Motor neuron (in vitro differentiated cells): ENCODE data around the gene HOMER1. TPM values are rescaled to one million over a fixed set of nuclear protein-coding genes. Genes with fewer than 3 reads are reported as not detected.

ENCODE experiments used
- ATAC-seq, 8 experiments: fragments of 200-7000 bp; cut with Tn5 transposase; replicated peaks in 6 of 8; 2 replicates each; pipeline ENCODE4 v1.8.0; 2021; ENCODE audit warnings: mild to moderate bottlenecking in 8 of 8, moderate library complexity in 8 of 8
- H3K27ac ChIP-seq, 2 donors: fragments of 250-450 bp; sonication (Bioruptor Pico); 2 replicates each; pipeline ENCODE4 v1.9.0; 2021; ENCODE audit warnings: antibody characterized with exemption in 2 of 2, mild to moderate bottlenecking in 2 of 2, moderate library complexity in 1 of 2
- H3K4me1 ChIP-seq, 2 donors: fragments of 250-450 bp; sonication (Bioruptor Pico); replicated peaks in 1 of 2; 2 replicates each; pipeline ENCODE4 v1.6.1; 2021; ENCODE audit warnings: antibody characterized with exemption in 2 of 2, mild to moderate bottlenecking in 2 of 2, moderate library complexity in 1 of 2
- H3K4me3 ChIP-seq, 5 donors: fragments of 250-450 bp; sonication (Bioruptor Pico); 2 replicates each; pipeline ENCODE4 v1.9.0; 2021; ENCODE audit warnings: antibody characterized with exemption in 5 of 5, mild to moderate bottlenecking in 5 of 5, moderate library complexity in 4 of 5
- WGBS, 10 experiments: fragments of 450-650 bp; shearing (Covaris generic); methylation state at CpG; one replicate each; pipeline ENCODE4 v1.0.0; 2022; 5-methylcytosine and 5-hydroxymethylcytosine counted together
- in situ Hi-C, 9 experiments: fragments of 400-800 bp; cut with MboI; loops; one replicate each; pipeline ENCODE4 v1.15.0; 2021; ENCODE audit warnings: low sequenced_read_pairs in 9 of 9, low pct_unique_long_range_greater_than_20kb in 2 of 9; ENCODE audit not compliant: unreplicated experiment in 9 of 9
- total RNA-seq, 8 experiments: library from RNA; unstranded; fragments of 300-600 nt; gene quantifications; 2 replicates each; pipeline versions ENCODE4 v1.2.3 to v1.2.4, GENCODE V29; 2022

Gene HOMER1
- total RNA-seq, 8 experiments from 2014 or later, result 5.5 to 43.3 (median 21.0) TPM

DNA sequence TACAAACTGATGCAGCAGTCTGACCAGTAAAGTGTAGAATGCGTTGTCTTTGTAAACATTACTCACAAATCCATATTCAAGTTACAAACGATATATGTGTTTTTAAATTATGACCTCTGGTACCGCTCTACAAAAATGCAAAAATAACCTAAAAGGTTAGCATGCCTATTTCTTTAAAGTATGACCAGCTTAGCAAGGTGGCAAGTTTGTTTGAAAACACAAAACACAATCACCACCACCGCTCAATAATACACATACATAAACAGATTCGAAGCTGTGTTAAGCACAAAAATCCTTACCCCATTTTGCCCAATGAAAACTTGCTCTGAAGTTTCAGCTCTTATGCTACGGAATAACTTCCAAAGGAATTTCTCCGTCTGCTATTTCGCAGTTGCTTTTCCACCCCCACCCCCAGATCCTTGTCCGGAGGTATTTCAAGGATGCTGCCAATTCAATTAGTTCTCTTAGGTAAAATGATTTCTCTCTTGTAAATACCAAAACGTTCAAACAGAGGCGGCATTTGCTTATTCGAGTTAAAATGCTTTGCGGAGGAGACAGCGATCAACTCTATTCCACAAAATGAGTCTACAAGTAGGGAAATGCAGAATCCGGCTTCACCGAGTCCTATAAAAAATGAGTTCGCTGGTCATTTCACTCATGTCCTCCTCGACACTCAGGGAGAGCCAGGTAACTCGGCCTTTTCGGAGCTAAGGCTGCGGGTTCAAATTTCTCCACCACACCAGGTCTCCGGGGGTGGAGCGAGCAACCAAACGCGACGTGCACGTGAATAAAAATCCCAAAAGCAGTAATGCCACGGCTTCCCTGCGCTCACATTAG lies 1.2 kb downstream of the HOMER1 start:
- Histone ChIP-seq H3K4me1 (peaks cover 19 to 27% of the 10 kb centered on the region in 2 donors), H3K4me3 (peak overlapping the region; percentile 61 to 97 (median 86)), H3K27ac (peak overlapping the region; percentile 94 to 99)
- 0 to 13% (median 2%) methylated on average over 8 to 27 of the region's 29 CpGs for WGBS, 10 experiments
- ATAC-seq, result no peak
- in situ Hi-C loops, result no loop called here

DNA sequence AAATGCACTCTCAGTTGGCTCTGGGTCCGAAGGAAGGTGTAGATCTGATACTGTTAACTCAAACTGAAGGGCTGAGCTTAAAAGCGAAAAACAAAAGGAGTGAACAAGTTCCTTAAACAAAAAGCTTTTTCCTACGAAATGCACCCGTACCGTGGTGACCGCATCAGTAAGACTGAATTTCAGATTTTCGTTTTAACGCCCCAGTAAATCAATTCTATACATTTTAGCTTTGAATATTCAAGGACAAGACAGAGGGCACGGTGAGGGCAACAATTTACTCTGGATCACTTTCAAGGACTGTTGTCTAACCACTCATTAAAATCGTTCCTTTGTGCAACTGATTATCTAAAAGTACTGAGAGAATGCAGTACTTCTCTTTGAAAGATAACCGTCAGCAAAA lies 1.9 kb downstream of the HOMER1 start:
- H3K4me1 ChIP-seq, result peaks cover 19 to 27% of the 10 kb centered on the region in 2 donors
- H3K27ac ChIP-seq, result no peak overlapping the region
- ATAC-seq, result no peak
- WGBS, 10 experiments, result 0 to 38% (median 1%) methylated on average over 2 to 11 of the region's 11 CpGs; no CpG with 5 or more reads in 1 of the 10 experiments
- in situ Hi-C loops, result no loop called here
- H3K4me3 ChIP-seq, result peak overlapping the region; percentile 61 to 97 (median 86)

DNA sequence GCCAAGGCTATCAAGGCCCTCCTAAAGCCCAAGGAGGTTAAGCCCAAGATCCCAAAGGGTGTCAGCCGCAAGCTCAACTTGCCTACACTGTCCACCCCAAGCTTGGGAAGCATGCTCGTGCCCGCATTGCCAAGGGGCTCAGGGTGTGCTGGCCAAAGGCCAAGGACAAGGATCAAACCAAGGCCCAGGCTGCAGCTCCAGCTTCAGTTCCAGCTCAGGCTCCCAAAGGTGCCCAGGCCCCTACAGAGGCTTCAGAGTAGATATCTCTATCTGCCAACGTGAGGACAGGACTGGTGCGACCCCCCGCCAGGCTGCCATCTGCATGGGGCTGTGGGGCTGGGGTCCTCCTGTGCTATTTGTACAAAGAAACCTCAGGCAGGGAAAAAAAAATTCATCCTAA lies 3.3 kb downstream of the HOMER1 start:
- peaks cover 19 to 27% of the 10 kb centered on the region in 2 donors for H3K4me1 ChIP-seq
- no peak for ATAC-seq
- in situ Hi-C loops, result no loop called here
- H3K4me3 ChIP-seq, result peak overlapping the region; percentile 61 to 97 (median 86)
- no peak overlapping the region for H3K27ac ChIP-seq
- WGBS, 10 experiments, result 79% methylated on average over 3 of the region's 6 CpGs; no CpG with 5 or more reads in 9 of the 10 experiments

DNA sequence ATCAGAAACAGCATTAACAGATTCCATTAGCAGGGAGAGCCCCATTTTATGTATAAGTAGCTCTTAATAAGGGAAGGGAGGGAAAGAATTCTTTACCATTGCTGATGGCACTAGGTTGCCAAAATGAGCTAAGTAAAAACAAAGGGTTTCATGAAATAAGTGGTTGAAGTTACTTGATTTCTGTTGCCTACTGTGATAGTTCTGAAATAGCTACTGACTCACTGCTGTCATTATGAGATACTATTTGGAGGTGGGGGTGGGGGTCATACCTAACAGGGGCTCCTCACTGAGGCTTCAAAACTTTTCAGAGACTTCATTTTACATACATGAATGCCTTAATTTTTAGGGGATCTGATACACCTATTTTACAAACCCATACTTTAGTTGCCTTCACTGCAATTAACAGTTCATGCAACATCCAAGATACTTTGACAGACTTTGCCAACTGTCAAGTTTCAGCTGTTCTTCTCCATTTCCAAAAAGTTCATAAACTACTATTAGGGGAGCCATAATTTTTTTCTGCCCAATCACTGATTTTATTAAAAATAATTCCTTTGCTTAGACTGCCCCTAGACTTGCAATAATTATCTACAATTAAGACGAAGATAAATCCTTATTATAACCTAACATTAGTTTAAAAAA lies 4.6 kb downstream of the HOMER1 start:
- in situ Hi-C loops, result no loop called here
- H3K27ac ChIP-seq, result no peak overlapping the region
- H3K4me3 ChIP-seq, result peak overlapping the region in 2 of 5 donors; percentile 17 to 86
- ATAC-seq, result no peak
- H3K4me1 ChIP-seq, result peaks cover 19 to 24% of the 10 kb centered on the region in 2 donors
- WGBS, 10 experiments, result 67 to 100% (median 80%) methylated on average over 1 of the region's 1 CpG; no CpG with 5 or more reads in 3 of the 10 experiments

DNA sequence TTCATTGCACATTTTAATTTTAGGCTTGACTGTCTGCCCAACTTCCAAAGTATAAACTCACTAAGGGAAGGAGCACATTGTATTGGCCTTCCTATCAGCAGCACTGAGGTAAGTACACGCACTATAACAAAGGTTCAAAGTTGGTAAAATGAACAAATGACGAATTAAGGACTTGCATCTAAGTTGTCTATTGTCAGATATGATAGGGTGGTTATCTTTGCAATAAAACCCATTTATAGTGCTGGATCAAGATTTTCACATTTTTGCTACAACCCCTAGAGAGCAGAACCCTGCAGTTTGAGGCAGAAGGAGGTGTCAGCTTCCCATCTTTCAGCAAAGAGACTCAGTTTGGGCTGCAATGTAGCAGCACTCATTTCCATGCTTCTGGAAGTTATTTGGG lies 5.1 kb downstream of the HOMER1 start:
- in situ Hi-C loops, result no loop called here
- WGBS, 10 experiments, result 60 to 100% (median 81%) methylated on average over 1 to 2 of the region's 2 CpGs; no CpG with 5 or more reads in 4 of the 10 experiments
- no peak for ATAC-seq
- peak overlapping the region in 2 of 5 donors; percentile 0 to 17 for H3K4me3 ChIP-seq
- no peak overlapping the region for H3K27ac ChIP-seq
- peaks cover 23 to 24% of the 10 kb centered on the region in 2 donors for H3K4me1 ChIP-seq

DNA sequence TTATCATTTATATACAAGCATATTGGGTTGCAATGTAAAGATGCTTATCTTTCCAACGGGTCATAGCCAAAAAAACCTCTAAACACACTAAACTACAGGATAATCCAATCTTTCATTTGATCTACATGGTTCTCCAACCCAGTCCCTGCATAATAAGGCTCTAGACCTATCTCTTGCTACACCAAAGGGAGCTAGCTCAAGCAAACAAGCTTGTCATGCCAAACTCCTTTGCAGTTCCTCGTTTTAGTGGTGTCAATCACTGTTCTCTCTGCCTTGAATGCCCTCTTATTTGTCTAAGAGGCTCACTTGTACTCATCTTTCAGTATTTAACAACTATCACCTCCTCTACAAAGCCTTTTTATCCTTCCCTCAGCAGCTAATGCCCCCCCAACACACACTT lies 5.6 kb downstream of the HOMER1 start:
- ATAC-seq, result no peak
- Histone ChIP-seq H3K4me3 (peak overlapping the region in 2 of 5 donors; percentile 10 to 17), H3K27ac (no peak overlapping the region), H3K4me1 (peaks cover 23 to 24% of the 10 kb centered on the region in 2 donors)
- in situ Hi-C loops, result no loop called here
- WGBS, 10 experiments, result 17 to 100% (median 75%) methylated on average over 1 to 2 of the region's 2 CpGs; no CpG with 5 or more reads in 1 of the 10 experiments

DNA sequence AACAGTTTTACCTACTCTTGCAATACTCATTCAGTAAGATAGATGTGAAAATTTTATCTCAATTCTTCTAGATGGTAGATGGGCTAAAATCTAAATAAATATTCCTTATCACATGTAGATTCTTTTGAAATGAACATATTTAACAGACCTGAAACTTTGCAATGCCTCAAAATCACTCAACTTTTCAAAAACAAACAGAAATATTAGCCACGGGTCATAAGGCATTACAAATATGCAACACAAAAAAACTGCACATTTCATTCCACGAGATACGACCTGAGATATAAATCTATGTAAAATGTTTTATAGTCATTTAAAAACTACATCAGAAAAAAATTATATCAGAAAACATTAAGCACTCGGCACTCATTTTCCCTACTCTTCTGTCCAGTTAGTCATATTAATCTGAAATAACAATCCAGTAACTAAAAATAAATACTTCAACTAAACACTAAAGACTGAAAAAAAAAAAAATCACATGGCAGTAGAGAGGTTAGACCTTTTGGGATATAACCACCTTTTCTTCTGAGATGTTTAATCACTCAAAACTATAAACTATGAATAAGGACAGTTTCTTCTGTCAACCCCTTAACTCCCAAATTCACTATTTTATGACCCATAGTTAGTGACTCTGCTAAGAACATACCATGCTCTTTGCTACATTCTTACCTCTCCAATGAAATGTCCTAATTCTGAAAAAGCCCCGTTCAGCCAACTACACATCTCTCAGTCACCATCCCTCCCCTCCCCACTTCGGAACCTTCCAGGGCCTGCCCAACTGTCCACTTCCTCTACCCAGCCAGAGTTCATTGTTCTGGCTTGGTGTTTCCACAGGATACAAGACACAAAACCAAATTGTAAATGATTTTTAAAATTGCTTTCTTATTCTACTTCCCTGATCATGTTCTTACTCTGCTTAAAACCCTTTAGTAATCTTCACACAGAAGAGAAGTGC lies 6.4 kb downstream of the HOMER1 start:
- Histone ChIP-seq H3K27ac (no peak overlapping the region), H3K4me3 (no peak overlapping the region), H3K4me1 (peaks cover 23 to 24% of the 10 kb centered on the region in 2 donors)
- in situ Hi-C loops, result no loop called here
- no peak for ATAC-seq
- WGBS, 10 experiments, result 69 to 100% (median 92%) methylated on average over 1 to 6 of the region's 6 CpGs

DNA sequence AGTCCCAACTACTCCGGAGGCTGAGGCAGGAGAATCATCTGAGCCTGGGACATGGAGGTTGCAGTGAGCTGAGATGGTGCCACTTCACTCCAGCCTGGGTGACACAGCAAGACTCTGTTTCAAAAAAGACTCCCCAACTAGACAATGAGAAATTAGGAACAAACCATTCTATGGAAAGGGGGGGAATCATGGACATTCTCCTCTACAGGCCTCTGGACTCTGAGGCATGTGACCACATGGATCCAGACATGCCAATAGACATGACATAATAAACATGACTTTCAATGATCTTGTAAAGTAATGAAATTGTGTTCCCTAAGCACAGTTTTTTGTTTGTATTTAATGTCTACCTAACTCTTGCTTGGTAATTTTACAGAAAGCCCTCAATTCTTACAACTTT lies 8.8 kb downstream of the HOMER1 start:
- in situ Hi-C loops, result no loop called here
- no peak overlapping the region for H3K27ac ChIP-seq
- peaks cover 17 to 22% of the 10 kb centered on the region in 2 donors for H3K4me1 ChIP-seq
- 86 to 100% methylated on average over 1 of the region's 1 CpG; no CpG with 5 or more reads in 8 of the 10 experiments for WGBS, 10 experiments
- H3K4me3 ChIP-seq, result no peak overlapping the region
- peak in 5 of 8 experiments; percentile 23 to 50 (median 45) for ATAC-seq

DNA sequence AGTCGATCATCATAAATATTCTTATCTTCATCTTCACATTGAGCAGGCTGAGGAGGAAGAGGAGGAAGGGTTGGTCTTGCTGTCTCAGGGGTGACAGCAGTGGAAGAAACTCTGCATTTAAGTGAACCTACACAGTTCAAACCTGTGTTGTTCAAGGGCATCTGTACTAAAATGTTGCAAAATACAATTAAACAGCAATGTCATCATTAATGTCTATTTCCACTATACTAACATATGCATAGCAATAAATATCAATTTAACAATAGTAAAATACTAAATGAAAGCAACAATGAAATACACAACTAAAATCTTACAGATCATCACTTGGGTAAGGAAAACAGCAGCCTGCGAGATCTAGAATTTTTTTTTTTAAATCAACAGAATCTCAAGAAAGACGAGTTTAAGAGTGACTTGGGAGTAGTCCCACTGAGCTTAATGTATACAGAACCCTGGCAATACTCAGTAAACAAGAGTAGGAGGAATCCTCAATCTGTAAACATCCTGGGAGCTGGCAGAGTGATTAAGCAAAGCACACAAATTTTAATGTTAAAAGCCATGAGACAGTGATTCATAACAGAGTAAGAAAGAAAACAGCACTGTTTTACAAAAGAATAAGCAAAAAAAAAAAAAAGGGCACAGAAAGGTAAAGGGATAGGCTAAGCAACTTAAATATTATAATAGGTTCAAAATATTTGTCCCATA lies 10.0 kb downstream of the HOMER1 start:
- peak in 5 of 8 experiments; percentile 19 to 73 (median 43) for ATAC-seq
- Histone ChIP-seq H3K27ac (no peak overlapping the region), H3K4me3 (no peak overlapping the region), H3K4me1 (peaks cover 11 to 12% of the 10 kb centered on the region in 2 donors)
- in situ Hi-C loops, result no loop called here
- 60 to 91% (median 82%) methylated on average over 2 to 3 of the region's 3 CpGs; no CpG with 5 or more reads in 1 of the 10 experiments for WGBS, 10 experiments

DNA sequence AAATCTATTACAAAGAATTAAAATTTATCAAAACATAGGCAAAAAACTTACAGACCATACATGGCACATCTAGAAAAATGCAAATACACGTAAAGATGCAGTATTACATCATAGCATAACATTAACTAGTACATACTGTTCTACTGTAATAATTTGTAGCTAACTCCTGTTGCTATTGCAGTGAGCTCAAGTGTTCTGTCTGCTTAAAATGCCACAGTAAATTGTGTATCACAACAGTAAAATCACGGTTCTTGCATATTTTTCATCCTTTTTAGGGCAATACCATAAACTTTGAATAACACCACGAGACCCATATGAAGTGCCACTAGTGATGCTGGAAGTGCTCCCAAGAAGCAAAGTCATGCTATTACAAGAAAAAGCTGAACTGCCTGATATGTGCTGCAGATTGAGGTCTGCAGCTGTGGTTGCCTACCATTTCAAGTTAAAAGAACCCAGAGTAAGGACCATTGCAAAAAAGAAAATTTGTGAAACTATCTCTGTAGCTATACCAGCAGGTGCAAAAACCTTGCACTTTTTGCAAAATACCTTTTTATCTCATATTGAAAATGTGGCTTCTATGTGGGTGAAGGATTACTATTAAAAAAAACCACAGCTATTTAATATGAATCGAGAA lies 14.2 kb downstream of the HOMER1 start:
- no peak overlapping the region for H3K4me3 ChIP-seq
- ATAC-seq, result no peak
- peaks cover 0 to 5% of the 10 kb centered on the region in 2 donors for H3K4me1 ChIP-seq
- H3K27ac ChIP-seq, result no peak overlapping the region
- WGBS, 10 experiments, result 71 to 100% (median 95%) methylated on average over 1 to 4 of the region's 4 CpGs; no CpG with 5 or more reads in 1 of the 10 experiments
- in situ Hi-C loops, result loop anchor here in 1 of 9 experiments (25.0 kb wide), 1 partner anchor 487 kb away; no protein-coding TSS in a partner anchor

DNA sequence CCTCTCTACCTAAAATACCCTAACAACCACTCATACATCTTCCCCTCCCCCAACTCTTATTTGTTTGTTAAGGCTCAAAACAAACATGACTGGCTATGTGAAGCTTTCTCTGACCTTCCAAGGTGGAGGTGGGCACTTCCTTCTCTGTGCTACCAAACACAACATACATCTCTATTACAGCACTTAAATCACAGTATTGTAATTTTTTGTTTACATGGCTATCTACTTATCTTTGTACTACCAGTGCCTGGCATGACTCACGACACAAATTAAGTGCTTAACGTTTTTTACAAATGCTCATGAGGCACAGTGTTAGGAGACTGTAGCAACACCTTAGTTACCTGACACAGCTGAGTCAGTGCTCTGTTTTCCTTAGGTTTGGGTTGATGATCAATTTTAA lies 18.6 kb downstream of the HOMER1 start:
- H3K4me3 ChIP-seq, result no peak overlapping the region
- in situ Hi-C loops, result loop anchor here in 1 of 9 experiments (25.0 kb wide), 1 partner anchor 483 kb away; no protein-coding TSS in a partner anchor
- ATAC-seq, result peak in 1 of 8 experiments; percentile 63

More for the DNA sequence above, 18.6 kb downstream of the HOMER1 start:
- Histone ChIP-seq H3K4me1 (no peaks in the 10 kb centered on the region), H3K27ac (no peak overlapping the region)
- WGBS, 10 experiments, result 49 to 78% (median 64%) methylated on average over 2 of the region's 2 CpGs; no CpG with 5 or more reads in 5 of the 10 experiments
